ENCODE data around the gene PTPN18. TPM values are rescaled to one million over a fixed set of nuclear protein-coding genes. Genes with fewer than 3 reads are reported as not detected.
A peak's percentile ranks its signal among the peaks of the same experiment; 100 is the strongest.
"Not testable (repeated sequence)": the region's sequence is repeated elsewhere in the genome, so short reads cannot be mapped to it uniquely, and the experiment has no call there.

Gene PTPN18, protein sequence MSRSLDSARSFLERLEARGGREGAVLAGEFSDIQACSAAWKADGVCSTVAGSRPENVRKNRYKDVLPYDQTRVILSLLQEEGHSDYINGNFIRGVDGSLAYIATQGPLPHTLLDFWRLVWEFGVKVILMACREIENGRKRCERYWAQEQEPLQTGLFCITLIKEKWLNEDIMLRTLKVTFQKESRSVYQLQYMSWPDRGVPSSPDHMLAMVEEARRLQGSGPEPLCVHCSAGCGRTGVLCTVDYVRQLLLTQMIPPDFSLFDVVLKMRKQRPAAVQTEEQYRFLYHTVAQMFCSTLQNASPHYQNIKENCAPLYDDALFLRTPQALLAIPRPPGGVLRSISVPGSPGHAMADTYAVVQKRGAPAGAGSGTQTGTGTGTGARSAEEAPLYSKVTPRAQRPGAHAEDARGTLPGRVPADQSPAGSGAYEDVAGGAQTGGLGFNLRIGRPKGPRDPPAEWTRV
- 24.4 and 26.1 TPM in 2 replicates for total RNA-seq (2014; rRNA removed; shearing (Covaris generic))

DNA sequence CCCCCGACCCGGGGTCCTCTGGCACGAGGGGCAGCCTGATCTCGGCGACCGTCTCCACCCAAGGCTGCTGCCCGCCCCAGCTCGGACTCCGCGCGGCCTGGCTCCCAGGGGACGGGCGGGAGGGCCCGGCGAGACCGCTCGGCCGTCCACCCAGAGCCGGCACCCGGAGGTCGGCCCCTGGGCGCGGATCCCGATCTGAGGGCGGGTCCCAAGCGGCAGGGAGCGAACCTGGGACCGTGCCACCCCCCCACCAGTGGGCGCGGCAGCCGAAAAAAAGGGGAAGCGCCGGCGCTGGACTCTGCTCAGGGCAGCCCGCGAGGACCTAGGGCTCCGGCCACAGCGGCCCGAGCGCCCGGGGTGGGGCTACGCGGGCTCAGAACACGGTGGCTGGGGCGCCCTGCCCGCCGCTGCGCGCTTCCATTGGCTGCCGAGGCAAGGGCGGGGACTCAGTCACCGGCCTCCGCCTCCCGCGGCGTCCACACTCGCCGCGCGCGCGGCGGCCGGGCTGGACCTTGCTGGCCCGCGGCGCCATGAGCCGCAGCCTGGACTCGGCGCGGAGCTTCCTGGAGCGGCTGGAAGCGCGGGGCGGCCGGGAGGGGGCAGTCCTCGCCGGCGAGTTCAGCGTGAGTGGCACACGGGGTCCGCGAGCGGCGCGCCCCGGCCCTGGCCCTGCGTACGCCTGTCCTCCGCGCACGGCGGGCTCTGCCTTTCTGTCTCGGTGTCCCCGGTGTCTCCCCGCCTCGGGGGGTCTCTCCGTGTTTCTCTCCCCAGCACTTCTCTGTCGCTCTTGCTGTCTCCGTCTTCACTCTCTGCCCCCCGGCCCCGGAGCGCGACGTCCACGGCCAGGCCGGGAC lies at the start of gene PTPN18:
Gene PTPN18 (plus strand): TSS at position 479 of the 854 bp plus-strand sequence. CDS start 52 bp downstream, at position 531.
- DNase-seq (ENCODE audit: low spot score), result peak; percentile 88
- in situ Hi-C loops (cut with HindIII; ENCODE audit: low sequenced_read_pairs), result no loop called here

DNA sequence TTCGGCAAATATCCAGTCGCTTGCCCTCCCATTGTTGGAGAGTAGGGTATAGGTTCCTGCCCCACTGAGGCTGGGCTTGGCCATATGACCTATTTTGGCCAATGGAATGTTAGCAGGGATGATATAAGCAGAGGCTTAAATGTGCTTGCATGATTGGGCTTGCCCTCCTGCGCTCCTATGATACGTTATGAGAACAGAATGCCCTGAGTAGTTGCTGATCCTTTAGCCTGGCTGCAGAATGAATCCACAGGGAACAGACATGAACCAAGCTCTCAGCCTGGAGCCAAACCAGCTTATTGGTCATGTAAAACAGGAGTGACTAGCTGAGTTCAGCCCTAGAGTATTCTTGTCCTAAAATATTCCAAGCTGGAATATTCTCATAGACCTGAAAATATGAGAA lies 48.0 kb upstream of the PTPN18 start:
- no peak for DNase-seq (ENCODE audit: low spot score)
- in situ Hi-C loops (cut with HindIII; ENCODE audit: low sequenced_read_pairs), result no loop called here

DNA sequence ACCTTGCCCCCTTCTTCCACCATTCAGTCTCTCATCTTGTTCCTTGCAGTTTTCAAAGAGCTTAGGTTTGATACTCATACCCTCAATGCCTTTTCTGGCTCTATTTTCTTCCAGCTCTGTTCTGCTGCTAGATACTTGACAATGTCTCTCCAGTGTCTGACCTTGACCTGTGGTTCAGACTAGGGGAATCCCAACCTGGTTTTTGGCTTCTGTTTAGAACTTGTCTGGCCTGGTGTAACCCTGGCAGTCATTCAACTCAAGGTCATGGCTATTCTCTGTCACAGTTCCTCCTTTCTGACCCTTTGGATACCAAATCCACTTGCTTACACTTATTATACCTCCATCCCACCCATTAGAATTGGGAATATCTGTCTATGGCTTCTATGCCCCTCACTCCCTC lies 45.0 kb upstream of the PTPN18 start:
- no peak for DNase-seq (ENCODE audit: low spot score)
- in situ Hi-C loops (cut with HindIII; ENCODE audit: low sequenced_read_pairs), result no loop called here

DNA sequence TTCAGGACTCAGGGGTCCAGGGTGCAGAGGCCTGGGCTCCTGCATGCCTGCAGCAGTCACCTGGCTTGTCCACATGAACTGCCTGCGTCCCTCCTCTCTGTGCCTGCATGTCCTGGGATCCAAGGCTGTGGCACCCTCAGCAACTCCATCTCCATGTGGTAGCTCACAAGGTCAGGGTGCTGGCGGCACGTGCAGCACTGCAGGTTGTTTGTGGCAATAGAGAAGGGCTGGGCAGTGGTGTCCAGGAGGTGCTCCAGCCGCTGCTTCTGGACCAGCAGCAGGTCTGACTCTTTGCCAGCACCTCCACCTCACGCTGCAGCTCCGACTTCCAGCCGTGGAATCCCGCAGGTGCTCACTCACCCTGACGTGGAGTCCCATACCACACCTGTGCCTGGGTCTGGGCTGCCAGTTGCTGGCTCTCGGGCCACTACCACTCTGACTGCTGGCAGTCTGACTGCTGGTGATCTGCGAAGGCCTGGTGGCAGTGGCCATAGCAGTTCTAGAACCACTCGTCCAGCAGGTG lies 42.0 kb upstream of the PTPN18 start:
- in situ Hi-C loops (cut with HindIII; ENCODE audit: low sequenced_read_pairs), result no loop called here
- DNase-seq (ENCODE audit: low spot score), result no peak

DNA sequence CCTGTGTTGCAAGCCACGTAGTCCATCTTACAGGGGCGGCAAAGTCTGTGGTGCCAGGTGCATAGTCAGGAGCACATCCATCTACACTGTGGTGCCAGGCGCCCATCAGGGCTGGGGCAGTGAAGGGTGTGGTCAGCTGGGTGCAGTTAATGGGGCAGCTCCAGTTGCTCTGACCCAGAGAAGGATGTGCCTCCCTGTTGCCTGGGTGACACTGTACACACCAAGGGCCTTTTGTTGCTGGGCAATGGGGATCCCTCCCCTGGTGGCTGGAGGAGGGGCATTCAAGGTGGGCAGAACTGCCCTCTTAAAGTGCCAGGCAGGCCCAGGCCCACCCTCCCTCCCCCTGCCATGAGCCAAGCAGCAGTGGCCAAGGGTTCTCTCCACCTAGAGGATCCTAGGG lies 41.5 kb upstream of the PTPN18 start:
- DNase-seq (ENCODE audit: low spot score), result no peak
- in situ Hi-C loops (cut with HindIII; ENCODE audit: low sequenced_read_pairs), result no loop called here

DNA sequence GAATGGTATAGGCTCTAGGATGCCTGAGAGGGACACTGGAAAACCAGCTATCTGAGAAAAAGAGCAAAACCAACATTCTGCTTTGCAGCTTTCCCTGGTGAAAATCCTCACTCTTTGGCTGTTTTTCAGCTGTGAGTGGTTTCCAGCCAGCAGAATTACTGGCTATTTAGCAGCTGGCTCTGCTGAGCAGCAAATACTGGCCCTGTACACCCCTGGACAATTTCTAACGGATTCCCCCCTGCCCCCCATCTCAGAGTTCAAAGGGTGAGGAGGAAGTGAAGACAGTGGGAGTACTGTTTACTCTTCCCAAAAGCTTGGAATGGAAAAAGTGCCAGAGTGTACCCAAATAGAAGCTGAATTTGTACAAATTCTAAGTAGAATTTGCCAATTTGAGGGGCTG lies 39.3 kb upstream of the PTPN18 start:
- no peak for DNase-seq (ENCODE audit: low spot score)
- in situ Hi-C loops (cut with HindIII; ENCODE audit: low sequenced_read_pairs), result no loop called here

DNA sequence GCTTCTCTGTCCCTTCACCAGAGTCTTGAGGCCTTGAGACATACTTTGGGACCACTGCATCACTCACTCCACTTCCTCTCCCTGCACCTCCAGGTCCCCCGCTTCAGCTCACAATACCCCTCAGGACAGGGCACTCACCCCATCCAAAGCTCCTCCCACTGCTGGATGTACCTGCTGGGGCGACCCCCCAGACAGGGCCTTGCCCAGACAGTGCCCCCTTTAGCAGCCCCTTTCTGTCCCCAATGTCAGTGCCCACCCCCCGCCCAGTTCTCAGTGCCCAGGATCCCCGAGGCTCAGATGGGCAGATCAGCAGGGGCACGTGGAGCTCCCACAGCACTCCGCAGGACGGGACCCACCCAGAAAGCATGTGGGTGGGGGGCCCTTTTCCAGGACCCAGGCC lies 37.0 kb upstream of the PTPN18 start:
- in situ Hi-C loops (cut with HindIII; ENCODE audit: low sequenced_read_pairs), result no loop called here
- no peak for DNase-seq (ENCODE audit: low spot score)

DNA sequence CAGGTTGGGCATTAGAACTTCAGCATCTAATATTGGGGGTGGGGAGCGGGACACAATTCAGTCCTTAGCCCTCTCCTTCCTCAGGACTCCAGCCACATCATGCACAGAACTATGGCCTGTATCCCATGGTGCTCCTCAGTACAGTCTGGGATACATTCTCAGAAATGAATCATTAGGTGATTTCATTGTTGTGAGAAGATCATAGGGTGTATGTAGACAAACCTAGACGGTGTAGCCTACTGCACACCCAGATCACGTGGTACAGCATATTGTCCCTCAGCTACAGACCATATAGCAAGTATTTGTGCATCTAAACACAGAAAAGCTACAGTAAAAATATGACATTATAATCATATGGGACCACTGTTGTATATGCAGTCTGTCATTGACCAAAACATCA lies 36.3 kb upstream of the PTPN18 start:
- DNase-seq (ENCODE audit: low spot score), result no peak
- in situ Hi-C loops (cut with HindIII; ENCODE audit: low sequenced_read_pairs), result no loop called here

DNA sequence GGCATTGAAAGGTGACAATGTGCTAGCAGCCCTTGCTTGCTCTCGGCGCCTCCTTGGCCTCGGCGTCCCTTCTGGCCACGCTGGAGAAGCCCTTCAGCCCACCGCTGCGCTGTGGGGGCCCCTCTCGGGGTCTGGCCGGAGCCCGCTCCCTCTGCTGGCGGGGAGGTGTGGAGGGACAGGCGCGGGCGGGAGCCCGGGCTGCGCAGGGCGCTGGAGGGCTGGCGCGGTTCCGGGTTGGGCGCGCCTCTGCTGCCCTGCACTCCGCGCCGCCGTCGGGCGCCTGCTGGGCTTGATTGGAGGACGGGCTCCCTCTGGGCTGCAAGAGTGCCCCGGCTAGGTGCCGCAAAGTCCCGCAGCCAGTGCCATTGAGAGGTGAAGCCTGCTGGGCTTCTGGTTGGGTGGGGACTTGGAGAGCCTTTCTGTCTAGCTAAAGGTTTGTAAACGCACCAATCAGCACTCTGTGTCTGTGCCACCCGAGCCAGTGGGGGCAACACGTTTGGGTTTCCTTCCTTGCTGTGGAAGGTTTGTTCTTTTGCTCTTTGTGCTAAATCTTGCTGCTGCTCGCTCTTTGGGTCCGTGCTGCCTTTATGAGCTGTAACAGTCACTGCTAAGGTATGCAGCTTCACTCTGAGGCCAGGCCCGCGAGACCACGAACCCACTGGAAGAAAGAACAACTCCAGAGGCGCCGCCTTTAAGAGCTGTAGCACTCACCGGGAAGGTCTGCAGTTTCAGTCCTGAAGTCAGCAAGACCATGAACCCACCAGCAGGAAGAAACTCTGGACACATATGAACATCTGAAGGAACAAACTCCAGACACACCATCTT lies 27.9 kb upstream of the PTPN18 start:
- in situ Hi-C loops (cut with HindIII; ENCODE audit: low sequenced_read_pairs), result no loop called here

DNA sequence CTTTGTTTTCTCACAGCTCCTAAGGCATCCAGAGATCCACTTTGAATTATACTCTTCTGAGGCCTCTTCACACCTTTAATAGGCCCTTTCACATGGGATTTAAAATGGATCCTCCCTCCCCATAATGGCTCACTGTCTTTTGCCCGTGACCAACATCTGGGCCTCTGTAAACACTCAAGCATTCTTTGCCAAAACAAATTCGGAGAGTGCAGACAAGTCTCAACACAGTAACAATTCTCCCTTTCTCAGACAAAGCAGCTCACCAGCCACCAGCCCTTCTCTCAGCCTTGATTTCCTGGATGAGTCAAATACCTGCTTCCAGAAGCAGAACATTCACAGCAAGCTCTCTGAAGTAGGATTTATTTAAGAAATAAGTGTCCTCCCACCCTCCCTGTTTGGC lies 27.1 kb upstream of the PTPN18 start:
- no peak for DNase-seq (ENCODE audit: low spot score)
- in situ Hi-C loops (cut with HindIII; ENCODE audit: low sequenced_read_pairs), result no loop called here

More for the DNA sequence above, 27.9 kb upstream of the PTPN18 start:
- no peak for DNase-seq (ENCODE audit: low spot score)

DNA sequence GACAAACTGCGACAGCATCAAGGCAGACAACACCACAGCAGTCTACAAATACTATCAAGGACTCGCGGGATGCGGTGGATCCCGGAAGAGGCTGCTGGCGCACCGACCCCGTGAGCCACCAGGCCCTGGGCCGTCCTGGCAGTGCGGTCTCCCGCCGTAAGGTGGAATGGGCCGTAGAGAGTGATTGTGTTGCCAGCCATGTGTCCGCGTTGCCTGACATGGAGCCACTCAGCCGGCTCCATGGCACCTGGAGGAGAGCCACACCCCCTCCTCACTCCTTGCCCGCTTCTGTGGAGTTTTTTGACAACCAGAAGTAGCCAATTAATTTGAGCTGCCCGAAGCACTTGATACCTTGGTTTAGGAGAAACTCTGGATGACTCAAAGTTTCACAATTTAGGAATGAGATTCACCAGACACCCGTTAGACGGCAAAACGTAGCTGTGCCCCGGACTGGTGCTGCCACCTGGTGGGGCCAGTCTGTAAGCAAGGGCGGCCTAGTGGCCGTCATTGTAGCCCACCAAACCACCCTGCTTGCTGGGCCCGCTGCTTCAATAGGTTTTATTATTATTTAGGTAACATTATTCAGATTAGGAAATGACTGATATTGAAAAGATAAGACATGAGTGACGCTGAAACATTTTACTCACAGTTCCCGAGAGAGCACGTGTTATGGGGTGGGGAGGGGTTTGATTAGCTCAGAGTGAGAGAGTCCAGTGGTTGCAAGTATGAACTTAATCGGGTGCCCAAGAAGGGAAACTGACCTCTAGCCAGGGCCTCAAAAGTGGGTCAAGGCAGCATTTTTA lies 23.4 kb upstream of the PTPN18 start:
- in situ Hi-C loops (cut with HindIII; ENCODE audit: low sequenced_read_pairs), result no loop called here
- peak; percentile 44 for DNase-seq (ENCODE audit: low spot score)

DNA sequence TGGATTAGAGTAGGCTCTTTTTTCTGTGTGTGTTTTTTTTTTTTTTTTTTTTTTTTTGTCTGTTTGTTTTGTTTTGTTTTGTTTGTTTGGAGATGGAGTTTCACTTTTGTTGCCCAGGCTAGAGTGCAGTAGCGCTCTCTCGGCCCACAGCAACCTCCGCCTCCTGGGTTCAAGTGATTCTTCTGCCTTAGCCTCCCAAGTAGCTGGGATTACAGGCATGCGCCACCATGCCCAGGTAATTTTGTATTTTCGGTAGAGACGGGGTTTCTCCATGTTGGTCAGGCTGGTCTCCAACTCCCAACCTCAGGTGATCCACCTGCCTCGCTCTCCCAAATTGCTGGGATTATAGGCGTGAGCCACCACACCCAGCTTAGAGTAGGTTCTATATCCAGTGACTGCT lies 22.6 kb upstream of the PTPN18 start:
- in situ Hi-C loops (cut with HindIII; ENCODE audit: low sequenced_read_pairs); DNase-seq (ENCODE audit: low spot score): not testable (repeated sequence)

DNA sequence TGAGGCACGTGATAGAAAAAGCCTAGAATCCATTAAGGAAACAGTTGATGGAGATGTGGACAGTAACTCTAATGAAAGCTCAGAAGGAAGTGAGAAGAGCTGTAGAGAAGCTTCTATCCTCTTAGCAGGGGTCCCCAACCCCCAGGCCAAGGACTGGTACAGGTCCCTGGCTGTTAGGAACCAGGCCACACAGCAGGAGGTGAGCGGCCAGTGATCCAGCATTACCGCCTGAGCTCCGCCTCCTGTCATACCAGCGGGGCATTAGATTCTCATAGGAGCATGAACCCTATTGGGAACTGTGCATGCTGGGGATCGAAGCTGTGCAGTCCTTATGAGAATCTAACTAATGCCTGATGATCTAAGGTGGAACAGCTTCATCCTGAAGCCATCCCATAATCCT lies 21.8 kb upstream of the PTPN18 start:
- DNase-seq (ENCODE audit: low spot score), result no peak
- in situ Hi-C loops (cut with HindIII; ENCODE audit: low sequenced_read_pairs), result no loop called here

DNA sequence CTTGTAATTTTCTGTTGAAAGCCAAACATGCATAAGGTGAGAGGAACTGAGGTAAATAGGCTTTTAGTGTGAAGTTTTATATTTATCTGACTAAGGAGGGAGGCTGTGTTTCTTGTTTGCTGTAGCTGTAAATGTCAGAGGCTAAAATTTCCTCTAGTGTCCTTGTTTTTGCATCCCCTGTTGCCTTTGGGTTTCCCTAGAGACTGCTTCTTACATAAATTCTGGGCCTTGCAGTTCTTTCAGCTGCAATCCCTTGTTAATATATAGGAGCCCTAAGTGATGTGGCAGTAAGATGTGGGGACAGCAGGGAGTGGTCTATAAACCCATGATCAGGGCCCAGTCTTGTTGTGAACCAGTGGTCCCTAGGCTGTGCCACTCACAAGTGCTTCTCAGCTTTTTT lies 20.6 kb upstream of the PTPN18 start:
- in situ Hi-C loops (cut with HindIII; ENCODE audit: low sequenced_read_pairs), result no loop called here
- DNase-seq (ENCODE audit: low spot score), result no peak

DNA sequence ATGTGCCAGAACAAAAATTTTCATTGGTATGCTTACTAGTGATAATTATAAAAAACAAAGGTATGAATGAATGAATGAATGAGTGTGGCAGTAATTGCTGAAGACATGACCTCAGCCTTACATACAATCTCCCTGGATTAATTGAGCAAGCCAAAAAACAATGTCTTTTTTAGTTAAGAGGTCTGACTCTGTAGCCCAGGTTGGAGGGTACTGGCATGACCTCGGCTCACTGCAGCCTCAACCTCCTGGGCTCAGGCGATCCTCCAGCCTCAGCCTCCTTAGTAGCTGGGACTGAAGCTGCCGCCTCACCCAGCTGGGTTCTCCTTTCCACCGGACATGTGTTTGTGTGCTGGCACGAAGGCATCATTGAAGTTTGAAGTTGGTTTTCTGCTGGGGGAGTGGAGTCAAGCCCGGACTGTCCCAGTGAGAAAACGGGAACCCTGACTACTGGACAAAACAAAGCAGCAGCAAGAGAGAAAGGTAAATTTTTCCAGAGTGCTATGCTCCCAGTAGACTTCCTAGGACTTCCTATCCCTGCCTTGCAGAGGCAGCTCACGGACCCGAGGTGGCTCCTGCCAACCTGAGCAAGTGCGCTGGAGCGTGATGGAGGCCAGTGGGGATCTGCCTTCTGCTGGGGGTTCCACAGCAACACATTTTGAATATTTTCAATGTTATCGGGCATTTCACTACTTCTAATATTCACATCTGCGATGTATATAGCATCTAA lies 19.5 kb upstream of the PTPN18 start:
- in situ Hi-C loops (cut with HindIII; ENCODE audit: low sequenced_read_pairs), result no loop called here
- peak; percentile 37 for DNase-seq (ENCODE audit: low spot score)

DNA sequence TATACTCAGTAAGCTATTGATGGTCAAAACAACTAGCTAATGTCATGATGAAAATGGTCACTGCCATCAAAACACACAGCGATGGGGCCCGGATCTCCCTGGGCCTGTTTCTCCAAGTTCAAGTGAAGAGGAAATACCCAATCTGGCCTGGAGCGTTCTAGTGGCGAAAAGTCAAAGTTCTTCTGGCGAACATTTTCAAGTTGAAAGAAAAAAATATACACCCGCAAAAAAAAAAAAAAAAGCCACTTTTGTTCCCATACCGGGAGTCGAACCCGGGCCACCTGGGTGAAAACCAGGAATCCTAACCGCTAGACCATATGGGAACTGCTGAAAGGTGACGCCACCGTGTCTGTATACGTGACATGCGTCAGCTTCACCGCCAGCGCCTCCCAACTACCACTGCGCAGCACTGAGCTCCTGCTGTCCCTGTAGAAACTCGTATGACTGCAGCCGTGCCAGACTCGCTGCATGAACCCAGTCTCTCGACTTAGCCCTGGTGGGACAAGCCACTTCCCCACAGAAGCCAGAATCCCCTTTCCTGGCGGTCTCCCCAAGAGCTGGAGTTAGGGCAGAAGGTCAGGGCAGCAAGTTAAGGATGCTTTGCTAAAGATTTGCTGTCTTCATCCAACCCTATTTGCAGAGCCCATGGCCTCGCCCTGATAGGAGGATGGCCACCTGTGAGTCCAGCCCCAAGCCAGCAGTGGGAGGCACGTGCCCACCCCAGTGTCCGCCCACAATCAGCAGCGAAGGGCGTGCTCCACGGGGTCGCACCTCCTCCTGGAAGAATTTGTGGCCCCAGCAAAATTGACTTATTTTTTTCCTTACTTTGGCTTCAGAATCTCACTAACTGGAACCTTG lies 18.8 kb upstream of the PTPN18 start:
- in situ Hi-C loops (cut with HindIII; ENCODE audit: low sequenced_read_pairs), result no loop called here
- DNase-seq (ENCODE audit: low spot score), result peak; percentile 95

DNA sequence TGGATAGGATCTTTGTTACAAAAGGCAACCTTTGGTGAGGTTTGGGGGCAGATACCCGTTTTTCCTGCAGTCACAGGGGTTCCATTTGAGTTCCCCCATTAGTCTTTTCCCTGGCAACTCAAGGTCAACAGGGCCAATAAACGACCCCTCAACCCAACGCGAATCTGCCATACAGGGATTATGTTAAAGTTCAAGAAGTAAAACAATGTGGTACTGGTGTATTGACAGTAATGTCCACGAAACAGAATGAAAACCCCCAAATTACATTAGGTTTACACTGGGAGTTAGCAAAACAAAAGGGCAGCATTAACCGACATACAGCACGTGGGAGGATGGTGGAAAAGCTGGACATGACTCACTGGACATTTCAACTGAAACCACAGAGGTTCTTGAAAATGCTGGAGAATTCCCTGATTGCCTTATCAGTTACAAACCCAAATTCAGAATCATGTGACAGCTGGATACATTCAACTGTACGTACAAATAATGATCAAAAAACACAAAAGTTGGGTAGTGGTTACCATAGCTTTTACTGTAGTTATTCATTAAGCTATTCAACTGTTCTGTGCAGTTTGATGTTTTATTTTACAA lies 18.0 kb upstream of the PTPN18 start:
- in situ Hi-C loops (cut with HindIII; ENCODE audit: low sequenced_read_pairs), result no loop called here

More for the DNA sequence above, 18.0 kb upstream of the PTPN18 start:
- DNase-seq (ENCODE audit: low spot score), result no peak
